DOHH2 (cell line): ENCODE results near the gene NAA20.

Experiments
- EZH2phosphoT487 ChIP-seq: fragments of 200-600 bp; sonication (generic); IDR thresholded peaks from 2 replicates; pipeline ENCODE4 v1.6.1; 2017; ENCODE audit warnings: borderline replicate concordance, mild to moderate bottlenecking, antibody characterized with exemption, low read length, moderate library complexity, mixed read lengths
- TF ChIP-seq, protein P1 (sequence below): fragments of 200-600 bp; sonication (generic); IDR thresholded peaks from one replicate; pipeline ENCODE4 v1.5.1; 2014; ENCODE audit warnings: antibody characterized with exemption, mild to moderate bottlenecking, low read depth, low read length; ENCODE audit not compliant: poor library complexity, severe bottlenecking

DNA sequence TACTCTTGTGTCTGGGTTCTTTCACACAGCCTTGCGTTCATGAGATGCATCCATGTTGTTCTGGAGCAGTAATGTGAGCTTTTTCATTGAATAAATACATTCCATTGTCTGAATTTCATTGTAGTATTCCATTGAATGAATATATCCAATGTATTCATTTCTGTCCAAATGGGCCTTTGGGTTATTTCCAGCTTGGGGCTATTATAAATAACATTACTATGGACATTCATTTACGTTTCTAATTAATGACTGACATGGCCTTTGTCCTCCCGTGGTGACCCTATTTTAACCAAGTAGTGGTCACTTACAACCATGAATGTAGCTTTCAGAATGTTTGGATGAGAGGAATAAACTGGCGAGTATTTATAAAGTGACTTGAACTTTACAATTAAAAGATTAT, 30.1 kb upstream of the NAA20 start:
- TF ChIP-seq, protein P1, sequence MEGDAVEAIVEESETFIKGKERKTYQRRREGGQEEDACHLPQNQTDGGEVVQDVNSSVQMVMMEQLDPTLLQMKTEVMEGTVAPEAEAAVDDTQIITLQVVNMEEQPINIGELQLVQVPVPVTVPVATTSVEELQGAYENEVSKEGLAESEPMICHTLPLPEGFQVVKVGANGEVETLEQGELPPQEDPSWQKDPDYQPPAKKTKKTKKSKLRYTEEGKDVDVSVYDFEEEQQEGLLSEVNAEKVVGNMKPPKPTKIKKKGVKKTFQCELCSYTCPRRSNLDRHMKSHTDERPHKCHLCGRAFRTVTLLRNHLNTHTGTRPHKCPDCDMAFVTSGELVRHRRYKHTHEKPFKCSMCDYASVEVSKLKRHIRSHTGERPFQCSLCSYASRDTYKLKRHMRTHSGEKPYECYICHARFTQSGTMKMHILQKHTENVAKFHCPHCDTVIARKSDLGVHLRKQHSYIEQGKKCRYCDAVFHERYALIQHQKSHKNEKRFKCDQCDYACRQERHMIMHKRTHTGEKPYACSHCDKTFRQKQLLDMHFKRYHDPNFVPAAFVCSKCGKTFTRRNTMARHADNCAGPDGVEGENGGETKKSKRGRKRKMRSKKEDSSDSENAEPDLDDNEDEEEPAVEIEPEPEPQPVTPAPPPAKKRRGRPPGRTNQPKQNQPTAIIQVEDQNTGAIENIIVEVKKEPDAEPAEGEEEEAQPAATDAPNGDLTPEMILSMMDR, result no peak
- no peak for TF ChIP-seq EZH2phosphoT487
